ENCODE results near the gene MAGEC1.

The MAGEC1 gene

GRCh38 chrX:141934059-141934641 is 30.5 kb downstream of the MAGEC1 start:
- H3K9ac ChIP-seq (ENCODE audit: low read depth, low read length), result no peak overlapping the region
- TF ChIP-seq EZH2 (IDR thresholded peaks at IDR 0.05; ENCODE audit: borderline replicate concordance, low read depth, low read length, severe bottlenecking) (no peak), CTCF (IDR thresholded peaks at IDR 0.05; ENCODE audit: borderline replicate concordance, extremely low read depth, low read length, poor library complexity, severe bottlenecking) (no peak)

GRCh38 chrX:141935645-141936044 is 32.0 kb downstream of the MAGEC1 start:
- no peak overlapping the region for H3K27ac ChIP-seq (ENCODE audit: low read length)
- ATAC-seq (ENCODE audit: insufficient read depth, low read depth) (no peak), DNase-seq (no peak)
- no peaks in the 10 kb centered on the region for H3K9me3 ChIP-seq (ENCODE audit: insufficient read depth, low read length, severe bottlenecking)
- no peak overlapping the region for H2AFZ ChIP-seq (ENCODE audit: low read depth, low read length)
- no peaks in the 10 kb centered on the region for H3K4me1 ChIP-seq (ENCODE audit: insufficient read depth, low read length)
- TF ChIP-seq EZH2 (IDR thresholded peaks at IDR 0.05; ENCODE audit: borderline replicate concordance, low read depth, low read length, severe bottlenecking), result no peak
- no peaks in the 10 kb centered on the region for H3K27me3 ChIP-seq (ENCODE audit: insufficient read depth, low read length, poor library complexity)
- no peaks in the 10 kb centered on the region for H3K36me3 ChIP-seq (ENCODE audit: insufficient read depth, low read length)
- H3K79me2 ChIP-seq (ENCODE audit: insufficient read depth, low read length), result no peaks in the 10 kb centered on the region
- no peak overlapping the region for H3K4me3 ChIP-seq (ENCODE audit: low read depth in 1 of 2, low read length in 2 of 2)
- no peak overlapping the region for H3K9ac ChIP-seq (ENCODE audit: low read depth, low read length)
- H4K20me1 ChIP-seq (ENCODE audit: insufficient read depth, low read length), result no peaks in the 10 kb centered on the region
- H3K4me2 ChIP-seq (ENCODE audit: insufficient read depth, low read length), result no peak overlapping the region

More at GRCh38 chrX:141934059-141934641, 30.5 kb downstream of the MAGEC1 start:
- H3K27me3 ChIP-seq (ENCODE audit: insufficient read depth, low read length, poor library complexity), result no peaks in the 10 kb centered on the region
- H3K36me3 ChIP-seq (ENCODE audit: insufficient read depth, low read length), result no peaks in the 10 kb centered on the region
- ATAC-seq (ENCODE audit: insufficient read depth, low read depth) (no peak), DNase-seq (no peak)
- no peaks in the 10 kb centered on the region for H3K9me3 ChIP-seq (ENCODE audit: insufficient read depth, low read length, severe bottlenecking)
- no peak overlapping the region for H3K4me2 ChIP-seq (ENCODE audit: insufficient read depth, low read length)
- no peaks in the 10 kb centered on the region for H3K4me1 ChIP-seq (ENCODE audit: insufficient read depth, low read length)
- H3K79me2 ChIP-seq (ENCODE audit: insufficient read depth, low read length), result no peaks in the 10 kb centered on the region
- H2AFZ ChIP-seq (ENCODE audit: low read depth, low read length), result no peak overlapping the region
- H3K4me3 ChIP-seq (ENCODE audit: low read depth in 1 of 2, low read length in 2 of 2), result no peak overlapping the region
- no peak overlapping the region for H3K27ac ChIP-seq (ENCODE audit: low read length)
- no peaks in the 10 kb centered on the region for H4K20me1 ChIP-seq (ENCODE audit: insufficient read depth, low read length)

- no peak for ATAC-seq (ENCODE audit: insufficient read depth, low read depth)
- H3K36me3 ChIP-seq (ENCODE audit: insufficient read depth, low read length), result no peaks in the 10 kb centered on the region
- no peaks in the 10 kb centered on the region for H3K79me2 ChIP-seq (ENCODE audit: insufficient read depth, low read length)
- DNase-seq, result no peak
- H3K27me3 ChIP-seq (ENCODE audit: insufficient read depth, low read length, poor library complexity), result no peaks in the 10 kb centered on the region
- TF ChIP-seq CTCF (IDR thresholded peaks at IDR 0.05; ENCODE audit: borderline replicate concordance, extremely low read depth, low read length, poor library complexity, severe bottlenecking) (no peak), EZH2 (IDR thresholded peaks at IDR 0.05; ENCODE audit: borderline replicate concordance, low read depth, low read length, severe bottlenecking) (no peak)
- no peak overlapping the region for H3K27ac ChIP-seq (ENCODE audit: low read length)
- H3K9ac ChIP-seq (ENCODE audit: low read depth, low read length), result no peak overlapping the region
- H3K4me3 ChIP-seq (ENCODE audit: low read depth in 1 of 2, low read length in 2 of 2), result no peak overlapping the region
- no peaks in the 10 kb centered on the region for H3K9me3 ChIP-seq (ENCODE audit: insufficient read depth, low read length, severe bottlenecking)
- H3K4me2 ChIP-seq (ENCODE audit: insufficient read depth, low read length), result no peak overlapping the region
- H4K20me1 ChIP-seq (ENCODE audit: insufficient read depth, low read length), result no peaks in the 10 kb centered on the region
- no peak overlapping the region for H2AFZ ChIP-seq (ENCODE audit: low read depth, low read length)
- H3K4me1 ChIP-seq (ENCODE audit: insufficient read depth, low read length), result no peaks in the 10 kb centered on the region
Measured at GRCh38 chrX:141936080-141936479, 32.4 kb downstream of the MAGEC1 start.

- TF ChIP-seq EZH2 (IDR thresholded peaks at IDR 0.05; ENCODE audit: borderline replicate concordance, low read depth, low read length, severe bottlenecking) (no peak), CTCF (IDR thresholded peaks at IDR 0.05; ENCODE audit: borderline replicate concordance, extremely low read depth, low read length, poor library complexity, severe bottlenecking) (no peak)
- Histone ChIP-seq H3K36me3 (ENCODE audit: insufficient read depth, low read length) (no peaks in the 10 kb centered on the region), H3K27me3 (ENCODE audit: insufficient read depth, low read length, poor library complexity) (no peaks in the 10 kb centered on the region), H4K20me1 (ENCODE audit: insufficient read depth, low read length) (no peaks in the 10 kb centered on the region), H3K4me3 (ENCODE audit: low read depth in 1 of 2, low read length in 2 of 2) (no peak overlapping the region), H3K4me1 (ENCODE audit: insufficient read depth, low read length) (no peaks in the 10 kb centered on the region), H3K9me3 (ENCODE audit: insufficient read depth, low read length, severe bottlenecking) (no peaks in the 10 kb centered on the region), H3K9ac (ENCODE audit: low read depth, low read length) (no peak overlapping the region), H3K79me2 (ENCODE audit: insufficient read depth, low read length) (no peaks in the 10 kb centered on the region), H3K4me2 (ENCODE audit: insufficient read depth, low read length) (no peak overlapping the region), H3K27ac (ENCODE audit: low read length) (no peak overlapping the region), H2AFZ (ENCODE audit: low read depth, low read length) (no peak overlapping the region)
- no peak for DNase-seq
- no peak for ATAC-seq (ENCODE audit: insufficient read depth, low read depth)
Measured at GRCh38 chrX:141941234-141941633, 37.5 kb downstream of the MAGEC1 start.
